Right lobe of liver (tissue), 4 donors: ENCODE data around the gene LYPD6.

ENCODE experiments used
- CTCF ChIP-seq, 4 donors: fragments of 200-600 bp in 3 of 4; fragments of 450-650 bp in 1 of 4; IDR thresholded peaks; one replicate each; pipeline versions ENCODE4 v1.5.1 to v1.8.0; 2016 to 2022; ENCODE audit warnings: antibody characterized with exemption in 4 of 4, mild to moderate bottlenecking in 2 of 4
- POLR2A ChIP-seq: fragments of 450-650 bp; IDR thresholded peaks from one replicate; pipeline ENCODE4 v1.6.1; 2017; ENCODE audit warnings: antibody characterized with exemption, mild to moderate bottlenecking
- donor health status: DM: no; HTN: no; CAD: no.
- donor health status: DM: no; HTN: no; CAD: no.
- donor health status: DM: no; HTN: yes; CAD: no.

GRCh38 chr2:149312039-149312438, 18.3 kb upstream of the LYPD6 start:
- TF ChIP-seq CTCF (IDR thresholded peaks at IDR 0.05): no peak
- TF ChIP-seq POLR2A: no peak
